Measurements from ENCODE around the gene SHKBP1.

Gene SHKBP1

GRCh38 chr19:40640744-40641143, 64.1 kb downstream of the SHKBP1 start:
- Mint-ChIP-seq H3K4me1 (ENCODE audit: low read depth) (peaks cover 1% of the 10 kb centered on the region), H3K4me3 (no peak overlapping the region), H3K27me3 (peaks cover 2% of the 10 kb centered on the region), H3K27ac (no peak overlapping the region), H3K36me3 (no peaks in the 10 kb centered on the region), H3K9me3 (ENCODE audit: low read depth) (no peaks in the 10 kb centered on the region)

Data from activated naive CD8-positive, alpha-beta T cell (primary cell).